ENCODE results near the gene ARMC12. TPM values are rescaled to one million over a fixed set of nuclear protein-coding genes. Genes with fewer than 3 reads are reported as not detected.

The ARMC12 gene
- polyA plus RNA-seq, 1 experiment: 0.96 TPM

GRCh38 chr6:35713006-35713767 is 23.6 kb upstream of the ARMC12 start:
- POLR2A ChIA-PET: no interaction called here
- TF ChIP-seq CTCF (IDR thresholded peaks at IDR 0.05; ENCODE audit: insufficient read depth, low read depth, low read length): no peak
- no peak overlapping the region for H3K4me3 ChIP-seq (ENCODE audit: low read depth, low read length)
- no peaks in the 10 kb centered on the region for H3K36me3 ChIP-seq (ENCODE audit: control insufficient read depth, insufficient read depth, low read length)
- CTCF ChIA-PET: no interaction called here
- no peaks in the 10 kb centered on the region; the same call in none of the 2 replicates for H3K27me3 ChIP-seq (ENCODE audit: control insufficient read depth, insufficient read depth, low read length)
- no peak for DNase-seq (ENCODE audit: low read depth)

DNA sequence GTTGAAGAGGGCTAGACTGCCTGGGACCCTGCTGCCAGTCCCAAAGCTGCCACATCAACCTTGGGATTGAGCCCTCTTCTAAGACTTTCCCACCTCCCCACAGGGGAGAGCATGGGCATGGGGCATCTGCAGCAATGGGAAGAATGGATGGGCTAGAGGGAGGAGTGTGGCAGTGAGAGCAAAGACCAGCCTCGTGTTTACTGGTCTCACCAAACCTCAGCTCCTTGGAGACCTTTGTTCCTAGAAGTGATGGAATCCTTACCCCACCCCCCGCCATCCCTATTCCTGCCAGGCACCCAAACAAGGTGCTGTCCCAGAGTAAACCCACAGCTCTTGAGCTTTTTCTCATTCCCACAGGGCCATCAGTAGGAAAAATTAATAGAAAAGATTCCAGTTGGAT is 20.0 kb upstream of the ARMC12 start:
- Histone ChIP-seq H3K36me3 (ENCODE audit: control insufficient read depth, insufficient read depth, low read length) (no peaks in the 10 kb centered on the region), H3K27me3 (ENCODE audit: control insufficient read depth, insufficient read depth, low read length) (no peaks in the 10 kb centered on the region; the same call in 1 of the 2 replicates), H3K4me3 (ENCODE audit: low read depth, low read length) (no peak overlapping the region)
- CTCF ChIA-PET: no interaction called here
- POLR2A ChIA-PET: no interaction called here
- DNase-seq (ENCODE audit: low read depth): no peak
- no peak for TF ChIP-seq CTCF (IDR thresholded peaks at IDR 0.05; ENCODE audit: insufficient read depth, low read depth, low read length)

DNA sequence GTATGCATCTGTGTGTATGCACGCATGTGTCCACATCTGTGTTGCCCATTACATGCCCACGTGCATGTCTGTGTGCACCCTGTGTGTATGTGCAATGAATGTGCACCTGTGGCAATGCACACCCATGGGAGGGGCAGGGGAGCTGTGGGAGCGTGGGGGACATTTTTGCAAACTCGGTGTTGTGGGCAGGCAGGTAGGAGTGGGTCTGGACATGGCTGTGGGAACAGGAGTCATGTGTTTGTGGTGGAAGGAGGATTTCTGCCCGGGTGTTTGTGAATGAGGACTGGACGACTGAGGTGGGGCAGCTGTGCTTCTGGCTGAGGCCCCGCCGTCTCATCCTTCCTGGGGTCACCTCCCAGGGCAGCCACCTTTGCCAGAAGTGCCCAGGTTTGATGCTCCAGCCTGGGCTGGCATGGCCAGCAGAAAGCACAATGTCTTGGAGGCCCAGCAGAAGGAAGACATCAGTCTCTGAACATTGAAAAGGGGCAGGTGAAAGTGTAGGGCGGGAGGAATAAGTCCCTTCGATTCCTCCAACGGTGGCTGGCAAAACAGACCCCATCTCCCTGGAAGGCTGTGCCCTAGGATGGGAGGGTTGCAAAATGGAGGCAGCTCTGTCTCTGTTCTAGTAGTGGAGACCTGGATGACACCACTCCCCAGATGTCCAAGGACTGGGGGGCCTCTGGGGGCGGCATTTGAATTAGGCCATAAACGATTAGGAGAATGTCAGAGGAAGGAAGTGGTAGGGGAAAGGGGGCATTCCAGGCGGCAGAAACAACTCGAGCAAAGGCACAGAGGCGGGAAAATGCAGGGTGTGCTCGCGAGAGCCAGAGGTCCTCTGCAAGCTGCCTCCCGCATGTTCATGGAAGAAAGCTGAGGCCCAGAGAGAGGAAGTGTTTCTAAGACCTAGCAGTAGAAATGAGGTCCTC is 19.1 kb upstream of the ARMC12 start:
- no peak for DNase-seq (ENCODE audit: low read depth)
- TF ChIP-seq CTCF (IDR thresholded peaks at IDR 0.05; ENCODE audit: insufficient read depth, low read depth, low read length): no peak
- ChIA-PET CTCF (no interaction called here), POLR2A (no interaction called here)
- H3K27me3 ChIP-seq (ENCODE audit: control insufficient read depth, insufficient read depth, low read length): no peaks in the 10 kb centered on the region
- H3K4me3 ChIP-seq (ENCODE audit: low read depth, low read length): no peak overlapping the region
- H3K36me3 ChIP-seq (ENCODE audit: control insufficient read depth, insufficient read depth, low read length): no peaks in the 10 kb centered on the region

GRCh38 chr6:35718375-35718736 is 18.5 kb upstream of the ARMC12 start:
- POLR2A ChIA-PET: no interaction called here
- no peak for TF ChIP-seq CTCF (IDR thresholded peaks at IDR 0.05; ENCODE audit: insufficient read depth, low read depth, low read length)
- DNase-seq (ENCODE audit: low read depth): no peak
- no peak overlapping the region for H3K4me3 ChIP-seq (ENCODE audit: low read depth, low read length)
- H3K27me3 ChIP-seq (ENCODE audit: control insufficient read depth, insufficient read depth, low read length): no peaks in the 10 kb centered on the region
- no peaks in the 10 kb centered on the region for H3K36me3 ChIP-seq (ENCODE audit: control insufficient read depth, insufficient read depth, low read length)
- CTCF ChIA-PET: no interaction called here

DNA sequence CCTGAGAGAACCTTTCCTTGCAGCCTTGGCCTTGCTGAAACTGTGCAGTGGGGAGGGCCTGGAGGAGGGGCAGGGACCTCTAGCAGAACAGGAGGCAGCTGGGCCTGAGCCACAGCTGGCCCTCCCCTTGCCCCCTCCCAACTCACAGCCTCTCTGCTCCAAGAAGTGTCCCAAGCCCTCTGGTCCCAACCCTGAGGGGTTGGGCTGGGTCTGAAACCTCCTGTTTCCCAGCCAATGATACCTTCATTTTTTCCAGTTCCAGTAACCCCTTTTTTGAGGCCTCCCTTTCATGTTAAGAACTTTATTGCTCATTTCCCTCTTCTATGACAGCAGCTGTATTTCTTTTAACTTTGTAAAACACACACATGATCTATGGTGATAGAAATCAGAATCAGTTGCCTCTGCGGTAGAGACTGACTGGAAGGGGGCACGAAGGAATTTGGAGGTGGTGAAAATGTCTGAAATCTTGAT is 17.9 kb upstream of the ARMC12 start:
- TF ChIP-seq CTCF (IDR thresholded peaks at IDR 0.05; ENCODE audit: insufficient read depth, low read depth, low read length): no peak
- Histone ChIP-seq H3K36me3 (ENCODE audit: control insufficient read depth, insufficient read depth, low read length) (no peaks in the 10 kb centered on the region), H3K4me3 (ENCODE audit: low read depth, low read length) (no peak overlapping the region), H3K27me3 (ENCODE audit: control insufficient read depth, insufficient read depth, low read length) (no peaks in the 10 kb centered on the region)
- ChIA-PET CTCF (interaction anchor here (2.0 kb wide), 1 partner anchor 18 kb away, joined by 6 read pairs; the partner anchor contains the start of gene ARMC12), POLR2A (no interaction called here)
- DNase-seq (ENCODE audit: low read depth): no peak

Data from BJ (cell line).